ENCODE data around the gene TMEM212. TPM values are rescaled to one million over a fixed set of nuclear protein-coding genes. Genes with fewer than 3 reads are reported as not detected.
A peak's percentile ranks its signal among the peaks of the same experiment; 100 is the strongest.

TMEM212 gene
- total and polyA plus RNA-seq, 9 of the 15 experiments (the other 6 are each of a cell fraction or from before 2014, with no cell fraction given): not detected

DNA sequence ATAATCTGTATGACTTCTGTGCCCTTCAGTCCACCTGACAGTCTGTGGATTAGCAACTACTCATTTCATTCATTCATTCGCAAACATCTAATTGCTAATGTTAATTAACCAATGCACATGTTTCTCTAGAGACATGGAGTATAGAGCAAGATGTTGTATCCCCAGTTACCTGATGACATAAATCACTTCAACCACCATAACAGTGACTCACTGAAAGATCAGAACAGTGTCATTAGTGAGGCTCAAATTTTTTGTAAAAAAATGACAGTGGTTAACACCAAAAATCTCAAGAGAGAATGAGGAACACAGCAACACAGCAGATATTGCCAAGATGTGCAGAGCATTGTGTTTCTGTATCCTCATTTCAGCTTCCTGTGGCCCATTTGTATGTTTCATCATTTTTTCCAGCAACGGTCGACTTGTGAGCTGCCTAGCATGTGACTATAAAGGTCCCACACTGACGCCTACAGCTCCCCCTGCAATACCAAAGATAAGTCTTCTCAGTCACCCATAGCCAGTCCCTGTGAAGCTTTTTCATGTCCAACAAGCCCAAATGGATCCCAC, 29.2 kb upstream of the TMEM212 start (continued):
- TF ChIP-seq SIX5 (IDR thresholded peaks at IDR 0.05; ENCODE audit: borderline replicate concordance in 1 of 2, insufficient read depth in 1 of 2, low read depth in 1 of 2, low read length in 2 of 2) (no peak), ZNF668 (CRISPR knock-in tag; IDR thresholded peaks at IDR 0.05) (no peak), NEUROD1 (IDR thresholded peaks at IDR 0.05; ENCODE audit: borderline replicate concordance, low read depth, low read length, partially characterized antibody) (no peak), SETDB1 (IDR thresholded peaks at IDR 0.05; ENCODE audit: low read length) (no peak), KLF13 (tag; IDR thresholded peaks at IDR 0.05; ENCODE audit: borderline replicate concordance, low read depth) (0 out of 2 replicates have a peak, but pooled peaks have one; percentile 36), THRAP3 (IDR thresholded peaks at IDR 0.05; ENCODE audit: borderline replicate concordance) (no peak), RBM39 (optimal IDR thresholded peaks at IDR 0.05; ENCODE audit: low read depth, low read length) (no peak), DACH1 (IDR thresholded peaks at IDR 0.05; ENCODE audit: partially characterized antibody) (no peak), BRF1 (IDR thresholded peaks at IDR 0.05; ENCODE audit: borderline replicate concordance, extremely low read depth, insufficient read length) (no peak), RFX7 (CRISPR knock-in tag; IDR thresholded peaks at IDR 0.05) (no peak), ZNF347 (CRISPR knock-in tag; IDR thresholded peaks at IDR 0.05; ENCODE audit: low read depth) (no peak), MYBL2 (IDR thresholded peaks at IDR 0.05; ENCODE audit: low read depth) (peak; percentile 88), MYBL2 (CRISPR knock-in tag; IDR thresholded peaks at IDR 0.05; ENCODE audit: borderline replicate concordance) (no peak), MTA2 (IDR thresholded peaks at IDR 0.05; ENCODE audit: low read depth) (0 out of 2 replicates have a peak, but pooled peaks have one; percentile 28), NR2F6 (CRISPR knock-in tag; IDR thresholded peaks at IDR 0.05) (no peak), SRF (CRISPR knock-in tag; IDR thresholded peaks at IDR 0.05) (no peak), FOXM1 (IDR thresholded peaks at IDR 0.05; ENCODE audit: low read depth) (peak; percentile 80), FOXM1 (CRISPR knock-in tag; IDR thresholded peaks at IDR 0.05; ENCODE audit: low read depth) (no peak), RBM17 (IDR thresholded peaks at IDR 0.05; ENCODE audit: borderline replicate concordance, low read depth, low read length) (no peak), ZNF253 (CRISPR knock-in tag; conservative IDR thresholded peaks at IDR 0.05) (no peak)
- TF ChIP-seq, protein P1, sequence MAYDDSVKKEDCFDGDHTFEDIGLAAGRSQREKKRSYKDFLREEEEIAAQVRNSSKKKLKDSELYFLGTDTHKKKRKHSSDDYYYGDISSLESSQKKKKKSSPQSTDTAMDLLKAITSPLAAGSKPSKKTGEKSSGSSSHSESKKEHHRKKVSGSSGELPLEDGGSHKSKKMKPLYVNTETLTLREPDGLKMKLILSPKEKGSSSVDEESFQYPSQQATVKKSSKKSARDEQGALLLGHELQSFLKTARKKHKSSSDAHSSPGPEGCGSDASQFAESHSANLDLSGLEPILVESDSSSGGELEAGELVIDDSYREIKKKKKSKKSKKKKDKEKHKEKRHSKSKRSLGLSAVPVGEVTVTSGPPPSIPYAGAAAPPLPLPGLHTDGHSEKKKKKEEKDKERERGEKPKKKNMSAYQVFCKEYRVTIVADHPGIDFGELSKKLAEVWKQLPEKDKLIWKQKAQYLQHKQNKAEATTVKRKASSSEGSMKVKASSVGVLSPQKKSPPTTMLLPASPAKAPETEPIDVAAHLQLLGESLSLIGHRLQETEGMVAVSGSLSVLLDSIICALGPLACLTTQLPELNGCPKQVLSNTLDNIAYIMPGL (CRISPR knock-in tag; IDR thresholded peaks at IDR 0.05): no peak
- TF ChIP-seq, protein P2, sequence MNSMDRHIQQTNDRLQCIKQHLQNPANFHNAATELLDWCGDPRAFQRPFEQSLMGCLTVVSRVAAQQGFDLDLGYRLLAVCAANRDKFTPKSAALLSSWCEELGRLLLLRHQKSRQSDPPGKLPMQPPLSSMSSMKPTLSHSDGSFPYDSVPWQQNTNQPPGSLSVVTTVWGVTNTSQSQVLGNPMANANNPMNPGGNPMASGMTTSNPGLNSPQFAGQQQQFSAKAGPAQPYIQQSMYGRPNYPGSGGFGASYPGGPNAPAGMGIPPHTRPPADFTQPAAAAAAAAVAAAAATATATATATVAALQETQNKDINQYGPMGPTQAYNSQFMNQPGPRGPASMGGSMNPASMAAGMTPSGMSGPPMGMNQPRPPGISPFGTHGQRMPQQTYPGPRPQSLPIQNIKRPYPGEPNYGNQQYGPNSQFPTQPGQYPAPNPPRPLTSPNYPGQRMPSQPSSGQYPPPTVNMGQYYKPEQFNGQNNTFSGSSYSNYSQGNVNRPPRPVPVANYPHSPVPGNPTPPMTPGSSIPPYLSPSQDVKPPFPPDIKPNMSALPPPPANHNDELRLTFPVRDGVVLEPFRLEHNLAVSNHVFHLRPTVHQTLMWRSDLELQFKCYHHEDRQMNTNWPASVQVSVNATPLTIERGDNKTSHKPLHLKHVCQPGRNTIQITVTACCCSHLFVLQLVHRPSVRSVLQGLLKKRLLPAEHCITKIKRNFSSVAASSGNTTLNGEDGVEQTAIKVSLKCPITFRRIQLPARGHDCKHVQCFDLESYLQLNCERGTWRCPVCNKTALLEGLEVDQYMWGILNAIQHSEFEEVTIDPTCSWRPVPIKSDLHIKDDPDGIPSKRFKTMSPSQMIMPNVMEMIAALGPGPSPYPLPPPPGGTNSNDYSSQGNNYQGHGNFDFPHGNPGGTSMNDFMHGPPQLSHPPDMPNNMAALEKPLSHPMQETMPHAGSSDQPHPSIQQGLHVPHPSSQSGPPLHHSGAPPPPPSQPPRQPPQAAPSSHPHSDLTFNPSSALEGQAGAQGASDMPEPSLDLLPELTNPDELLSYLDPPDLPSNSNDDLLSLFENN (IDR thresholded peaks at IDR 0.05; ENCODE audit: low read depth in 2 of 2, low read length in 2 of 2): no peak
- TF ChIP-seq, protein P3, sequence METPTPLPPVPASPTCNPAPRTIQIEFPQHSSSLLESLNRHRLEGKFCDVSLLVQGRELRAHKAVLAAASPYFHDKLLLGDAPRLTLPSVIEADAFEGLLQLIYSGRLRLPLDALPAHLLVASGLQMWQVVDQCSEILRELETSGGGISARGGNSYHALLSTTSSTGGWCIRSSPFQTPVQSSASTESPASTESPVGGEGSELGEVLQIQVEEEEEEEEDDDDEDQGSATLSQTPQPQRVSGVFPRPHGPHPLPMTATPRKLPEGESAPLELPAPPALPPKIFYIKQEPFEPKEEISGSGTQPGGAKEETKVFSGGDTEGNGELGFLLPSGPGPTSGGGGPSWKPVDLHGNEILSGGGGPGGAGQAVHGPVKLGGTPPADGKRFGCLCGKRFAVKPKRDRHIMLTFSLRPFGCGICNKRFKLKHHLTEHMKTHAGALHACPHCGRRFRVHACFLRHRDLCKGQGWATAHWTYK (CRISPR knock-in tag; IDR thresholded peaks at IDR 0.05): no peak; the same call in none of the 2 replicates
